Measurements from ENCODE around the gene HFE.

DNA sequence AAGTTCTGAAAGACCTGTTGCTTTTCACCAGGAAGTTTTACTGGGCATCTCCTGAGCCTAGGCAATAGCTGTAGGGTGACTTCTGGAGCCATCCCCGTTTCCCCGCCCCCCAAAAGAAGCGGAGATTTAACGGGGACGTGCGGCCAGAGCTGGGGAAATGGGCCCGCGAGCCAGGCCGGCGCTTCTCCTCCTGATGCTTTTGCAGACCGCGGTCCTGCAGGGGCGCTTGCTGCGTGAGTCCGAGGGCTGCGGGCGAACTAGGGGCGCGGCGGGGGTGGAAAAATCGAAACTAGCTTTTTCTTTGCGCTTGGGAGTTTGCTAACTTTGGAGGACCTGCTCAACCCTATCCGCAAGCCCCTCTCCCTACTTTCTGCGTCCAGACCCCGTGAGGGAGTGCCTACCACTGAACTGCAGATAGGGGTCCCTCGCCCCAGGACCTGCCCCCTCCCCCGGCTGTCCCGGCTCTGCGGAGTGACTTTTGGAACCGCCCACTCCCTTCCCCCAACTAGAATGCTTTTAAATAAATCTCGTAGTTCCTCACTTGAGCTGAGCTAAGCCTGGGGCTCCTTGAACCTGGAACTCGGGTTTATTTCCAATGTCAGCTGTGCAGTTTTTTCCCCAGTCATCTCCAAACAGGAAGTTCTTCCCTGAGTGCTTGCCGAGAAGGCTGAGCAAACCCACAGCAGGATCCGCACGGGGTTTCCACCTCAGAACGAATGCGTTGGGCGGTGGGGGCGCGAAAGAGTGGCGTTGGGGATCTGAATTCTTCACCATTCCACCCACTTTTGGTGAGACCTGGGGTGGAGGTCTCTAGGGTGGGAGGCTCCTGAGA is at the start of gene HFE:
- TF ChIP-seq, protein P1, sequence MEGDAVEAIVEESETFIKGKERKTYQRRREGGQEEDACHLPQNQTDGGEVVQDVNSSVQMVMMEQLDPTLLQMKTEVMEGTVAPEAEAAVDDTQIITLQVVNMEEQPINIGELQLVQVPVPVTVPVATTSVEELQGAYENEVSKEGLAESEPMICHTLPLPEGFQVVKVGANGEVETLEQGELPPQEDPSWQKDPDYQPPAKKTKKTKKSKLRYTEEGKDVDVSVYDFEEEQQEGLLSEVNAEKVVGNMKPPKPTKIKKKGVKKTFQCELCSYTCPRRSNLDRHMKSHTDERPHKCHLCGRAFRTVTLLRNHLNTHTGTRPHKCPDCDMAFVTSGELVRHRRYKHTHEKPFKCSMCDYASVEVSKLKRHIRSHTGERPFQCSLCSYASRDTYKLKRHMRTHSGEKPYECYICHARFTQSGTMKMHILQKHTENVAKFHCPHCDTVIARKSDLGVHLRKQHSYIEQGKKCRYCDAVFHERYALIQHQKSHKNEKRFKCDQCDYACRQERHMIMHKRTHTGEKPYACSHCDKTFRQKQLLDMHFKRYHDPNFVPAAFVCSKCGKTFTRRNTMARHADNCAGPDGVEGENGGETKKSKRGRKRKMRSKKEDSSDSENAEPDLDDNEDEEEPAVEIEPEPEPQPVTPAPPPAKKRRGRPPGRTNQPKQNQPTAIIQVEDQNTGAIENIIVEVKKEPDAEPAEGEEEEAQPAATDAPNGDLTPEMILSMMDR (IDR thresholded peaks at IDR 0.05): peak in 2 of 4 experiments; percentile 18 to 39
- TF ChIP-seq POLR2A (IDR thresholded peaks at IDR 0.05): peak in 1 of 2 donors; percentile 25
